ENCODE data around the gene LRP1B. TPM values are rescaled to one million over a fixed set of nuclear protein-coding genes. Genes with fewer than 3 reads are reported as not detected.

Gene LRP1B
- total RNA-seq, 2 donors from 2014 or later: 0.52 to 3.0 TPM

- WGBS, 2 donors: 10 to 36% methylated on average over 1 of the region's 1 CpG
- DNase-seq: no peak
Measured at GRCh38 chr2:140276661-140277060, 1854.2 kb downstream of the LRP1B start.

GRCh38 chr2:140275427-140275826, 1855.4 kb downstream of the LRP1B start:
- TF ChIP-seq, protein P1, sequence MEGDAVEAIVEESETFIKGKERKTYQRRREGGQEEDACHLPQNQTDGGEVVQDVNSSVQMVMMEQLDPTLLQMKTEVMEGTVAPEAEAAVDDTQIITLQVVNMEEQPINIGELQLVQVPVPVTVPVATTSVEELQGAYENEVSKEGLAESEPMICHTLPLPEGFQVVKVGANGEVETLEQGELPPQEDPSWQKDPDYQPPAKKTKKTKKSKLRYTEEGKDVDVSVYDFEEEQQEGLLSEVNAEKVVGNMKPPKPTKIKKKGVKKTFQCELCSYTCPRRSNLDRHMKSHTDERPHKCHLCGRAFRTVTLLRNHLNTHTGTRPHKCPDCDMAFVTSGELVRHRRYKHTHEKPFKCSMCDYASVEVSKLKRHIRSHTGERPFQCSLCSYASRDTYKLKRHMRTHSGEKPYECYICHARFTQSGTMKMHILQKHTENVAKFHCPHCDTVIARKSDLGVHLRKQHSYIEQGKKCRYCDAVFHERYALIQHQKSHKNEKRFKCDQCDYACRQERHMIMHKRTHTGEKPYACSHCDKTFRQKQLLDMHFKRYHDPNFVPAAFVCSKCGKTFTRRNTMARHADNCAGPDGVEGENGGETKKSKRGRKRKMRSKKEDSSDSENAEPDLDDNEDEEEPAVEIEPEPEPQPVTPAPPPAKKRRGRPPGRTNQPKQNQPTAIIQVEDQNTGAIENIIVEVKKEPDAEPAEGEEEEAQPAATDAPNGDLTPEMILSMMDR (IDR thresholded peaks at IDR 0.05): no peak
- TF ChIP-seq POLR2A (IDR thresholded peaks at IDR 0.05): no peak
- 52 to 53% methylated on average over 7 of the region's 7 CpGs for WGBS, 2 donors
- no peak for DNase-seq
- Histone ChIP-seq H3K27ac (no peak overlapping the region), H3K27me3 (no peaks in the 10 kb centered on the region), H3K9me3 (no peaks in the 10 kb centered on the region), H3K4me3 (no peak overlapping the region), H3K36me3 (replicated peaks in 1 of 2; ENCODE audit: insufficient read depth in 1 of 2, low read depth in 2 of 2) (no peaks in the 10 kb centered on the region), H3K4me1 (no peaks in the 10 kb centered on the region)
- ATAC-seq: no peak
- intact Hi-C loops (cut with DNase I): no loop called here

More at GRCh38 chr2:140276661-140277060, 1854.2 kb downstream of the LRP1B start:
- no peaks in the 10 kb centered on the region for H3K36me3 ChIP-seq (replicated peaks in 1 of 2; ENCODE audit: insufficient read depth in 1 of 2, low read depth in 2 of 2)
- no peak for ATAC-seq
- H3K27me3 ChIP-seq: no peaks in the 10 kb centered on the region
- H3K4me3 ChIP-seq: no peak overlapping the region
- no peaks in the 10 kb centered on the region for H3K9me3 ChIP-seq
- no peak for TF ChIP-seq POLR2A (IDR thresholded peaks at IDR 0.05)
- TF ChIP-seq, protein P1 (IDR thresholded peaks at IDR 0.05): no peak
- no peak overlapping the region for H3K27ac ChIP-seq
- no peaks in the 10 kb centered on the region for H3K4me1 ChIP-seq
- intact Hi-C loops (cut with DNase I): no loop called here

GRCh38 chr2:140274891-140275290, 1855.9 kb downstream of the LRP1B start:
- Histone ChIP-seq H3K36me3 (replicated peaks in 1 of 2; ENCODE audit: insufficient read depth in 1 of 2, low read depth in 2 of 2) (no peaks in the 10 kb centered on the region), H3K27ac (no peak overlapping the region), H3K4me3 (no peak overlapping the region), H3K4me1 (no peaks in the 10 kb centered on the region), H3K9me3 (no peaks in the 10 kb centered on the region), H3K27me3 (no peaks in the 10 kb centered on the region)
- ATAC-seq (no peak), DNase-seq (no peak)
- TF ChIP-seq POLR2A (IDR thresholded peaks at IDR 0.05): no peak
- TF ChIP-seq, protein P1 (IDR thresholded peaks at IDR 0.05): no peak
- 80 to 83% methylated on average over 5 of the region's 5 CpGs for WGBS, 2 donors
- intact Hi-C loops (cut with DNase I): no loop called here

GRCh38 chr2:140273958-140274357, 1856.9 kb downstream of the LRP1B start:
- no peak overlapping the region for H3K4me3 ChIP-seq
- TF ChIP-seq, protein P1 (IDR thresholded peaks at IDR 0.05): no peak
- no peak for TF ChIP-seq POLR2A (IDR thresholded peaks at IDR 0.05)
- 86 to 88% methylated on average over 2 of the region's 2 CpGs for WGBS, 2 donors
- no peaks in the 10 kb centered on the region for H3K27me3 ChIP-seq
- no peaks in the 10 kb centered on the region for H3K9me3 ChIP-seq
- H3K36me3 ChIP-seq (replicated peaks in 1 of 2; ENCODE audit: insufficient read depth in 1 of 2, low read depth in 2 of 2): no peaks in the 10 kb centered on the region
- no peak for DNase-seq
- H3K27ac ChIP-seq: no peak overlapping the region
- H3K4me1 ChIP-seq: no peaks in the 10 kb centered on the region
- no peak for ATAC-seq
- intact Hi-C loops (cut with DNase I): no loop called here

- H3K4me1 ChIP-seq: no peaks in the 10 kb centered on the region
- intact Hi-C loops (cut with DNase I): no loop called here
- ATAC-seq (no peak), DNase-seq (no peak)
- H3K27me3 ChIP-seq: no peaks in the 10 kb centered on the region
- WGBS, 2 donors: 79 to 81% methylated on average over 4 of the region's 4 CpGs
- H3K4me3 ChIP-seq: no peak overlapping the region
- H3K36me3 ChIP-seq (replicated peaks in 1 of 2; ENCODE audit: insufficient read depth in 1 of 2, low read depth in 2 of 2): no peaks in the 10 kb centered on the region
- H3K27ac ChIP-seq: no peak overlapping the region
- no peak for TF ChIP-seq POLR2A (IDR thresholded peaks at IDR 0.05)
- TF ChIP-seq, protein P1 (IDR thresholded peaks at IDR 0.05): no peak
- no peaks in the 10 kb centered on the region for H3K9me3 ChIP-seq
Measured at GRCh38 chr2:140273408-140273807, 1857.4 kb downstream of the LRP1B start.
